Calu3 (cell line): Measurements from ENCODE around the gene DTX1. TPM values are rescaled to one million over a fixed set of nuclear protein-coding genes. Genes with fewer than 3 reads are reported as not detected.

Experiments used
- BruUV-seq: library from RNA; stranded (reverse); fragments of 400-500 nt; replicated peaks from 2 replicates; lab custom pipeline; 2021; lab: Mats Ljungman, UMichigan
- CTCF ChIA-PET: fragments of 300-600 bp; sonication (Branson Sonifier 250); formaldehyde crosslinking; loops from one replicate; lab custom pipeline; 2022; ENCODE audit warnings: antibody characterized with exemption; lab: Charles Lee
- DNase-seq: peaks from one replicate; pipeline ENCODE4 v3.0.0; 2022
- H3K27ac Mint-ChIP-seq: one replicate; pipeline ENCODE4 v1.8.0; 2022; ENCODE audit warnings: mixed read lengths; ENCODE audit not compliant: unreplicated experiment
- H3K27me3 Mint-ChIP-seq: one replicate; pipeline ENCODE4 v1.8.0; 2022; ENCODE audit warnings: mixed read lengths; ENCODE audit not compliant: unreplicated experiment
- H3K36me3 Mint-ChIP-seq: one replicate; pipeline ENCODE4 v1.8.0; 2022; ENCODE audit warnings: mild to moderate bottlenecking, moderate library complexity, mixed read lengths; ENCODE audit not compliant: insufficient read depth, unreplicated experiment
- H3K4me1 Mint-ChIP-seq: one replicate; pipeline ENCODE4 v1.8.0; 2022; ENCODE audit warnings: mild to moderate bottlenecking, low read depth, mixed read lengths; ENCODE audit not compliant: unreplicated experiment
- H3K4me3 Mint-ChIP-seq: one replicate; pipeline ENCODE4 v1.8.0; 2022; ENCODE audit warnings: mild to moderate bottlenecking, low read depth, moderate library complexity, mixed read lengths; ENCODE audit not compliant: unreplicated experiment
- H3K9me3 Mint-ChIP-seq: one replicate; pipeline ENCODE4 v1.8.0; 2022; ENCODE audit warnings: low read depth, mixed read lengths; ENCODE audit not compliant: unreplicated experiment
- CTCF ChIP-seq: fragments of 200-600 bp; IDR thresholded peaks from one replicate; pipeline ENCODE4 v1.8.0; 2022; ENCODE audit warnings: antibody characterized with exemption; ENCODE audit not compliant: unreplicated experiment
- intact Hi-C: fragments of 100-400 bp; cut with micrococcal nuclease; formaldehyde crosslinking; loops from one replicate; pipeline ENCODE4 v1.10.0; 2022; ENCODE audit not compliant: unreplicated experiment
- total RNA-seq: library from RNA; stranded (reverse); gene quantifications from 2 replicates; pipeline ENCODE4 v1.2.3, GENCODE V29; 2022

The DTX1 gene
- total RNA-seq, 1 experiment from 2014 or later, result not detected

DNA sequence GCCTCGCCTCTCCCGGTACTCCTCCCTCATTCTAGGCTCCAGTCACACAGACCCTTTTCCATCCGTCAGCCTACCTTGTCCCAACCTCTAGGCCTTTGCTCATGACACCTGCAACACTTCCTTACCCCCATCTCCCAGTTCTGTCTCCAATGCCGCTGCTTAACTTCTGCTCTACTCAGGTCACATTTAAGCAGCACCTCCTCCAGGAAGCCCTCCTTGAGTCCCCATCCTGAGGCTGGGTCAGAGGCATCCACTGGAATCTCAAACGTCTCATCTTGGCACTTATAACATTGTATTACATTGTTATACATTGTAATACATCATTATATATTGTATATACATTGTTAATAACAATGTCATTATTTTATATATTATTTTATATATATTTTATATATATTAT is 46.3 kb downstream of the DTX1 start:
- peaks cover 15% of the 10 kb centered on the region for H3K4me1 Mint-ChIP-seq
- CTCF ChIA-PET, result no interaction called here
- H3K27ac Mint-ChIP-seq, result no peak overlapping the region
- no peaks in the 10 kb centered on the region for H3K27me3 Mint-ChIP-seq
- H3K9me3 Mint-ChIP-seq, result no peaks in the 10 kb centered on the region
- peaks cover 73% of the 10 kb centered on the region for H3K36me3 Mint-ChIP-seq
- no TSS peak for BruUV-seq
- intact Hi-C loops, result no loop called here
- DNase-seq, result no peak
- no peak overlapping the region for H3K4me3 Mint-ChIP-seq
- no peak for TF ChIP-seq CTCF

DNA sequence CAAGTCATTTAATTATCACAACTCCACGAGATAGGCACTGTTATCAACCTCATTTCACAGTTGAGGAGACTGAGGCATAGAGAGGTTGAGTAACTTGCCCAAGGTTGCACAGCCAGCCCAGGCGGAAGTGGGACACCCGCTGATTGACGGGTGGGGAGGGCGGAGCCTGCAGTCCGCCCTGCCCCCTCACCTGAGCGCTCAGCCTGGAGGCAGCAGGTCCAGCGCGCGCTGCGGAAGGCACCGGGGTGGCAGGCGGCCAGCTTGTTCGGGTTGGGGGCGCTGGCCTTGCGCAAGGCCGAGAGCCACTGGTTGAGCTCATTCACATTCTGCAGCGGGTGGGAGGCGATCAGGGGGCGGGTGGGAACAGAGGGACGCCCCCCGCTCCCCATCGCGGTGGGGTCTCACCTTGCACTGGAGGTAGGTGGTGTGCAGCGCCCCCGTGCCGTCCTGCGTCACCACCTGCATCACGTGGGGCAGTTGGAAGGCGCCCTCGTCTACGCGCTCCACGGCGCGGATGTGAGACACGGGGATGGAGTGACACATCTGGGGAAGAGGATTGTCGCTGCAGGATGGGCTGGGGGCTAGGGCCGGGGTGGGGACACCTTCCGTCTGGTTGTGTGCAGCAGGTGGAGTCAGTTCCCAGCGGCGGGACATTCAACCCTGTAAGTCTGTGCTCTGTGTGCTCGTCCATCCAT is 47.4 kb downstream of the DTX1 start:
- CTCF ChIA-PET, result interaction anchor here (0.6 kb wide), 2 partner anchors 9 to 12 kb away, joined by 3 to 8 read pairs; no protein-coding TSS in a partner anchor
- TF ChIP-seq CTCF, result no peak
- Mint-ChIP-seq H3K27ac (no peak overlapping the region), H3K4me1 (peaks cover 7% of the 10 kb centered on the region), H3K36me3 (peaks cover 72% of the 10 kb centered on the region), H3K4me3 (no peak overlapping the region), H3K9me3 (no peaks in the 10 kb centered on the region), H3K27me3 (no peaks in the 10 kb centered on the region)
- intact Hi-C loops, result no loop called here
- DNase-seq, result no peak
- BruUV-seq, result no TSS peak

DNA sequence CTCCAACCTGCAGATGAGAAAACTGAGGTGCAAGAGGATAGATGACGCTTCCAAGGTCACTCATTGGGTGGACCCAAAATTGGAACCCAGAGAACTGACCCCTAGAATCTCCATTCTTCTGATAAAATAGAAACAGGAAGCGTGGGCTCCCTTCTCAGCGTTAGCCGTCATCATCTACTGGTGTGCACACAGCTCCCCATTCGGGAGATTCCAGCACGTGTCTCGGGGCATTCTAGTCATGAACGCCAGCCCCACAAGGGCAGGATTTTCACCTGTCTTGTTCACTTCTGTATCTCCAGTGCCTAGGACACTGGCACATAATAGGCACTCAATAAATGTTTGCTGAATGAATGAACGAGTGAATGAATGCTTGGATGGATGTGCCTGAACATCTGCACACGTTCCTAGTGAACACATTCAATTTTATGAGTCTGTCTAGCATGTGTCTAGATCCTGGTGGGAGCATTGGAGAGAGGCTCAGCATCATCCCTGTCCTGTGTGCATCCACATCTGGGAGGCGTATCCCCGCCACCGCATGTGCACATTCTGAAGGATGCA is 48.5 kb downstream of the DTX1 start:
- Mint-ChIP-seq H3K4me1 (no peaks in the 10 kb centered on the region), H3K27ac (no peak overlapping the region), H3K36me3 (peaks cover 74% of the 10 kb centered on the region), H3K4me3 (no peak overlapping the region), H3K9me3 (no peaks in the 10 kb centered on the region), H3K27me3 (no peaks in the 10 kb centered on the region)
- intact Hi-C loops, result no loop called here
- no peak for DNase-seq
- no TSS peak for BruUV-seq
- no peak for TF ChIP-seq CTCF
- CTCF ChIA-PET, result no interaction called here

DNA sequence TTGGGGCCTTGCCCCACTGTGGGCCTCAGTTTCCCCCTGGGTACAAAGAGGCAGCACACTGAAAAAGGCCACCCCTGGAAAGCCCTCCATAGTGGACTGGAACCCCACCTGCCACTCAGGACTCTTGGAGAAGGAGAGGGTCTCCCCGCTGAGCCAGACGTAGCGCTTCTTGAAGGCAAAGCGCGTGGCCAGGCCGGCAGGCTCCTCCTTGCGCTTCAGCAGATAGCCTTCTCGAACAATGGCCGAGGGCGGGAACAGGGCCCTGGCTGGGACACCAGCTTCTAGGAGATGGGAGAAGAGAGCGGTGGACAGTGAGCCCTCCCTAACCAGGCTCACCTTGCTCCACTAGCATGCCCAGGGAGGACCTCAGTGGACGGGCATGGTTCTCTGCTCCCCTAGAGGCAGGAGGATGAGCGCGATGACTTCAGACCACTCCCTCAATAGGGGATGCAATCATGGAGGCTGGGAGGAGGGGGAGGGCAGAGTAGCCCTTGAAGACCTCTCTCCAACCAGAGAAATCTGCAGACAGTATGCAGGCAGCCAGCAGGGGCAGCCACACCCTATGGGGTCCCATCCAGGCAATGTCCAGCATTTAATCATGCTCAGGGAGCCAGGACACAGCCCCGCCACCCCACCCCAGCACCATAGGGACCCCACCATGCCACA is 49.2 kb downstream of the DTX1 start:
- Mint-ChIP-seq H3K36me3 (peaks cover 73% of the 10 kb centered on the region), H3K4me1 (no peaks in the 10 kb centered on the region), H3K4me3 (no peak overlapping the region), H3K27ac (no peak overlapping the region), H3K27me3 (no peaks in the 10 kb centered on the region), H3K9me3 (no peaks in the 10 kb centered on the region)
- intact Hi-C loops, result no loop called here
- no peak for DNase-seq
- CTCF ChIA-PET, result no interaction called here
- no peak for TF ChIP-seq CTCF
- BruUV-seq, result no TSS peak
